HG03460 (cell line): ENCODE measurements around the gene LYPD5.
"Not testable (repeated sequence)": the region's sequence is repeated elsewhere in the genome, so short reads cannot be mapped to it uniquely, and the experiment has no call there.

Source experiments
- ATAC-seq: cut with Tn5 transposase; IDR thresholded peaks from one replicate; pipeline ENCODE4 v1.9.1; 2021; ENCODE audit not compliant: unreplicated experiment

LYPD5 gene

GRCh38 chr19:43806401-43806800, 4.2 kb upstream of the LYPD5 start:
- not testable (repeated sequence) for ATAC-seq

GRCh38 chr19:43804432-43804831, 2.2 kb upstream of the LYPD5 start:
- no peak for ATAC-seq

- ATAC-seq = no peak
Observed at GRCh38 chr19:43799502-43800142, 2.6 kb downstream of the LYPD5 start.

DNA sequence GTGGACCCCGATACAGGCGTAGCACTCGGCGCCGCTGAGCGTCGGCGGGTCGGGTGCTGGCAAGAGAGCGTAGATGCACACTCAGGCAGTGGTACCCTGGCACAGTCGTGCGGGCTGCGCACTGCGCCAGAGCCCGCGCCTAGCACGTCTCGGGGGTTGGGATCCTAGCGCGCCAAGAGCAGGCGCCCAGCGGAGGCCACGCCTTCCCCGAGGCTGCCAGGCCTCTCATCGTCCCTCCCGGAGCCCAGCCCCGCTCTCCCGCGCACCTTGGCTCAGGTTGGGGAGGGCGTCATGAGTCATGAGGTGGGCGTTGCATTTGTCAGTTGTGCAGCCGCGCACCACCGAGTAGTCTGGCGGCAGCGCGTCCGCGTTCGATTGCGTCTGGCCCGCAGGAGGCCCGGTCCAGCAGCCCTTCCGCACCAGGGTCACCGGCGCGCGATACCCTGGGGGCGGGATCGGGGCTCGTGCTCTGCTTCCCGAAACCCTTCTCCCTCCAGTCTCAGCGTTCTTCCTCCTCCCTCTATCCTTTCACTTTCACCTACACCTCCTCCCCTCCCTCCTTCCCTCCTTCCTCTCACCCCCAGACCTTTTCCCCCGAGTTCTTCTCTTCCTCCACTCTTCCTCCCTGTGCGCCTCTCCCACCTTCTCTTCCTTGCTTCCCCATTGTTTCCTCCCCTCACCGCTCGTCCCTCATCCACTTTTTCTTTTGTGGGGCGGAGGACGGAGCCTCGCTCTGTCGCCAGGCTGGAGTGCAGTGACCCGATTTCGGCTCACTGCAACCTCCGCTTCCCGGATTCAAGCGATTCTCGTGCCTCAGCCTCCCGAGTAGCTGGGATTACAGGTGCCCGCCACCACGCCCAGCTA, 3.5 kb downstream of the LYPD5 start:
- no peak for ATAC-seq

DNA sequence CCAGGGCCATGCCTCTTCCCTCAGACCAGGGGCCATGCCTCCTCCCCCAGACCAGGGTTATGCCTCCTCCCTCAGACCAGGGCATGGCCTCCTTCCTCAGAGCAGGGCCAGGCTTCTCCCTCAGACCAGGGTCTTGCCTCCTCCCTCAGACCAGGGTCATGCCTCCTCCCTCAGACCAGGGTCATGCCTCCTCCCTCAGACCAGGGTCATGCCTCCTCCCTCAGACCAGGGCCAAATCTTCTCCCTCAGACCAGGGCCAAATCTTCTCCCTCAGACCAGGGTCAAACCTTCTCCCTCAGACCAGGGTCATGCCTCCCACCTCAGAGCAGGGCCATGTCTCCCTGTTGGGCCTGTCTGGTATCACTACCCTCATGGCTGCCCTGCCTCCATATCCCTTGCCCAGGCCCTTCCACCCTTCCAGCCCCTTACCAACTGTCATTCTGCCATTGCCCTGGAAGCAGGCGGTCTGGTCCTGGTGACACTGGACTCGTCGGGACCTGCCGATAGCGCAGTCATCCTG, 4.2 kb downstream of the LYPD5 start:
- no peak for ATAC-seq

GRCh38 chr19:43797556-43797955, 4.7 kb downstream of the LYPD5 start:
- ATAC-seq = no peak

DNA sequence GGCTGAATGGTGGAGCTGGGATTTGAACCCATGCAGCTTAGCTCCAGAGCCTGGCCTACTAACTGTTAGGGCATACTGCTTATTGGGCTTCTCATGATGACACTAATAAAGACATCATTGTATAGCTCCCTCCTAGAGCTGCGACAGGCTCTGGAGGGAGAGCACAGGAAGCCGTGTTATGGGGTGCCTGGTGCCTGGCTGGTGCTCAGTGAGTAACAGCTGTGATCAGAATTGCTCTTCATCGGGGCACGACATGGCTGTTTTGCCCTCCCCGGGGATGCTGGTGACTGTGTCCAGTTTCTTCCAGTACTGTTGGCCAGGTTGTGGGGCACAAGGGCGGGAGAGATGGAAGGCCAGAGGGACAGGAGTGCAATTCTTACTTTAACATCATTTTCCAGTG, 5.1 kb downstream of the LYPD5 start:
- ATAC-seq = no peak

DNA sequence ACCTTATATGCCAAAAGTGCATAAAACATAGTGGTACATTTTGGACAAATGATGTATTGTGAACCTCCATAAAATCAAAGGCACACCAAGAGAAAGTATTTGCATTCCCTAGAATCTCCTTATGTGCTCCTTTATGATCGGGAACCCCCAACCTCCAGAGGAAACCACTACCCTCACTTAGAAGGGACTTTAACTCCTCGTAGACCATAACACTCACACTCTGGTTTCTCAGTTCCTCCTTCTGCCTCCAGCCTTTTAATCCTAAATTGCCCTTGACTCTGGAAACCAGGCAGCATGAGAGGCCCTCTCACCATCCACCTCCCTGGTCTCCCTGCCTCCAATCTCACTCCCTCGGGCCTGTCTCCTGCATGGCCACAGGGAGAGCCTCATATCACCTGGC, 11.7 kb downstream of the LYPD5 start:
- no peak for ATAC-seq

GRCh38 chr19:43789029-43789428, 13.2 kb downstream of the LYPD5 start:
- no peak for ATAC-seq

GRCh38 chr19:43786665-43787064, 15.6 kb downstream of the LYPD5 start:
- ATAC-seq = no peak

- ATAC-seq = no peak
Observed at GRCh38 chr19:43784981-43785808, 17.1 kb downstream of the LYPD5 start.

GRCh38 chr19:43784241-43784980, 17.8 kb downstream of the LYPD5 start:
- ATAC-seq = no peak

GRCh38 chr19:43783636-43784035, 18.6 kb downstream of the LYPD5 start:
- no peak for ATAC-seq

DNA sequence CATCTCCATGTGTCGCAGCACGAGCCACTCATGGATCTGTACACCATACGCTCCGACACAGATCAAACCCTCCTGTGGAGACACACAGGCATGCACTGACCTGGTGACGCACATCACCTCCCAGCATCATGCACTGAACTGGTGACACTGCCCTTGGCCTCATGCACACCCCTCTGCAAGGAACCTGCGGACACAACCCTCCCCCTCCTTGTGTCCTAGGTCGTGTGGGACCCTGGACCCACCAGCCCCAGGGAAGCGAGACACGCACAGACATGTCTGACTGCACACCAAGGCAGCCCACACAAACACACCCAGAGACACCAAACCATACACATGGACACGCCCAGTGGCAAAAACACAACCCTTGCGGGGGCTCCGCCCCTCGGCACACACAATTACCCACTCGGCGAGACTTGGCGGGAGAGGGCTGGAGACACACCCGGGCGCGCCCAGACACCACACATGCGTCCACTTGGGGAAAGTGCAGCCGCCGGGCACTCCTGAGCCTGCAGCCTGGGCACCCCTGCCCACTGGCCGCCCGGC, 19.5 kb downstream of the LYPD5 start:
- ATAC-seq = no peak

GRCh38 chr19:43782311-43782660, 20.0 kb downstream of the LYPD5 start:
- ATAC-seq = no peak

DNA sequence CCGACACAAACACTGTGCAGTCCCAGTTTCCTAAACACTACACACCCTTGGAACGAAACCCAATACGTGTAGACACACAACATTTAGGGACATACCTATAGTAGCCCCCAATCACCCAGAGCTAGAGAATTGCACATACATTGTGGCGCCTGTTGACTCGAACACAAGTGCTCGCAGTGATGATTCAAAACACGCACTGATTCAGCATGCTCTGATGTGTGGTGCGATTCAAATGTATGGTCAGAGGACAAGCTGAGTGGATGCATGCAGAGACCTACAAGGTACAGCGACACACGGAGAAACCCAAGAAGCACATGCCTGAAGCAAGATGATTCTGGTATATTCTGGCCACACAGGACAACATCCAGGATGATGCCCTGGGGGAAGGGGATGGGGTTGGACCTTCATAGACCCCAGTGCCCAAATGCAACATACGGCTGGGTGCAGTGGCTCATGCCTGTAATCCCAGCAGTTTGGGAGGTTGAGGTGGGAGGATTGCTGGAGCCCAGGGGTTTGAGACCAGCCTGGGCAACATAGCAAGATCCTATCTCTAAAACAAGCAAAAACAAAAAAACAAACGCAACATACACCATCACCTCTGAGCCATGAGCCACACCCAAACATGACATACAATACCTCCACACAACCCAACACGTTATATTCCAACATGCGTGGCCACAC, 20.5 kb downstream of the LYPD5 start:
- ATAC-seq = no peak

GRCh38 chr19:43780706-43781525, 21.3 kb downstream of the LYPD5 start, which contains the start of gene KCNN4:
TSS of gene KCNN4 (minus strand) at chr19:43780973. CDS start at chr19:43780861, 112 bp downstream.
- no peak for ATAC-seq

DNA sequence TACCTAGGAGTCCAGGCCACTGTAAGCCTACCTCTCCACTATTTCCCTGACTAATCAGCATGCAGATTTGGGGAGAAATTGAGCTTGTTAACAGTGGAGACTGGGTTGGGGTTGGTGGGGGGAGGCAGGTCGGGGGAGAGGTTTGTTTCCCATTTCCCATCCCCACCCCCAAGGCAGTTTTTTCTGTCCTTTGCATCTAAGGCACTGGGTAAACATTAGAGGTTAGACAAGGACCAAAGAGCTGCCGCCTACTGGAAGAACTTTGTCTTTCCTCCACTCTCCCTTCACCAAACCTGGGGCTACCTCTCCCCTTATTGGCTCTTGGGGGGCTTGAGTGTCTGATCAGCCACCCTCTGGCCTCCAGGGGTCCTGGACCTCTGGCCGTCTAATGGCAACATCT, 22.4 kb downstream of the LYPD5 start:
- ATAC-seq = no peak
